ENCODE results near the gene NARS2.

Gene NARS2

GRCh38 chr11:78493413-78493975 is 81.2 kb downstream of the NARS2 start:
- Histone ChIP-seq H3K9me3 (no peaks in the 10 kb centered on the region; the same call in 1 of the 2 replicates), H3K36me3 (peaks cover 2% of the 10 kb centered on the region), H3K4me1 (no peaks in the 10 kb centered on the region), H3K4me3 (ENCODE audit: low read depth, low read length) (no peak overlapping the region), H3K27me3 (no peaks in the 10 kb centered on the region)
- no peak for TF ChIP-seq CTCF (IDR thresholded peaks at IDR 0.05; ENCODE audit: low read depth, low read length)
- DNase-seq = no peak

GRCh38 chr11:78492973-78493372 is 81.7 kb downstream of the NARS2 start:
- Histone ChIP-seq H3K9me3 (no peaks in the 10 kb centered on the region; the same call in 1 of the 2 replicates), H3K27me3 (no peaks in the 10 kb centered on the region), H3K4me3 (ENCODE audit: low read depth, low read length) (no peak overlapping the region), H3K36me3 (peaks cover 6% of the 10 kb centered on the region), H3K4me1 (no peaks in the 10 kb centered on the region)
- no peak for DNase-seq
- no peak for TF ChIP-seq CTCF (IDR thresholded peaks at IDR 0.05; ENCODE audit: low read depth, low read length)

DNA sequence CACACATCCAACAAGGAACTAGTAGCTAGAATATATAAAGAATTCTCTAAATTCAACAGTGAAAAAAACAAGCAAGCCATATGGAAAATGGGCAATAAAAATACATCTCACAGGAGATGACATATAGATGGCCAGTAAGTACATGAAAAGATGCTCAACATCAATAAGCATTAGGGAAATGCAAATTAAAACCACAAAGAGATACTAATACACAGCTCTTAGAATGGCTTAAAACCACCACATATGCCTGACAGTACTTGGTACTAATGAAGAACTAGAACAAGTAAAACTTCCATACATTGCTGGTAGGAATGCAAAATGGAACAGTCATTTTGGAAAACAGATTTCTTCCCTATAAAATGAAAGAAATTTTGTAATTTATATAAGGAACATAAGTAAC is 85.5 kb downstream of the NARS2 start:
- no peak overlapping the region for H3K4me3 ChIP-seq (ENCODE audit: low read depth, low read length)
- no peaks in the 10 kb centered on the region; the same call in 1 of the 2 replicates for H3K9me3 ChIP-seq
- DNase-seq = no peak
- no peak for TF ChIP-seq CTCF (IDR thresholded peaks at IDR 0.05; ENCODE audit: low read depth, low read length)
- no peaks in the 10 kb centered on the region for H3K4me1 ChIP-seq
- H3K27me3 ChIP-seq = no peaks in the 10 kb centered on the region
- peaks cover 10% of the 10 kb centered on the region for H3K36me3 ChIP-seq

- H3K27me3 ChIP-seq = no peaks in the 10 kb centered on the region
- H3K36me3 ChIP-seq = peaks cover 4% of the 10 kb centered on the region; the same call in 1 of the 2 replicates
- no peaks in the 10 kb centered on the region for H3K4me1 ChIP-seq
- TF ChIP-seq CTCF (IDR thresholded peaks at IDR 0.05; ENCODE audit: low read depth, low read length) = no peak
- no peak for DNase-seq
- H3K9me3 ChIP-seq = no peaks in the 10 kb centered on the region
- H3K4me3 ChIP-seq (ENCODE audit: low read depth, low read length) = no peak overlapping the region
Measured at GRCh38 chr11:78478536-78478935, 96.1 kb downstream of the NARS2 start.

- H3K4me1 ChIP-seq = no peaks in the 10 kb centered on the region
Measured at GRCh38 chr11:78476066-78476465, 98.6 kb downstream of the NARS2 start.

More at GRCh38 chr11:78476066-78476465, 98.6 kb downstream of the NARS2 start:
- H3K36me3 ChIP-seq = peaks cover 4% of the 10 kb centered on the region; the same call in 1 of the 2 replicates
- H3K27me3 ChIP-seq = no peaks in the 10 kb centered on the region
- no peak overlapping the region for H3K4me3 ChIP-seq (ENCODE audit: low read depth, low read length)
- no peak for DNase-seq
- no peaks in the 10 kb centered on the region for H3K9me3 ChIP-seq
- no peak for TF ChIP-seq CTCF (IDR thresholded peaks at IDR 0.05; ENCODE audit: low read depth, low read length)

Data from BE2C (cell line).